SK-N-SH (cell line): ENCODE measurements around the gene DERL2. TPM values are rescaled to one million over a fixed set of nuclear protein-coding genes. Genes with fewer than 3 reads are reported as not detected.
A peak's percentile ranks its signal among the peaks of the same experiment; 100 is the strongest.

Experiments used
- CTCF ChIA-PET: fragments of 300-600, 350-600 bp; formaldehyde crosslinking; extraction: SDS; loops from one replicate; lab custom pipeline; 2021; lab: Yijun Ruan, JAX
- POLR2A ChIA-PET: fragments of 350-600 bp; sonication (Branson Sonifier 250); formaldehyde crosslinking; extraction: SDS; loops from one replicate; lab custom pipeline; 2020; ENCODE audit warnings: antibody characterized with exemption, inconsistent platforms; lab: Yijun Ruan, JAX
- DNase-seq: peaks from one replicate; pipeline ENCODE4 v3.0.0; 2012
- H2AFZ ChIP-seq: fragments of 200-600 bp; sonication (generic); 2 replicates; pipeline ENCODE4 v1.8.1; 2016; ENCODE audit warnings: antibody characterized with exemption, mild to moderate bottlenecking, low read depth
- H3F3A ChIP-seq: fragments of 200-600 bp; sonication (generic); replicated peaks from 2 replicates; pipeline ENCODE3; 2016; ENCODE audit warnings: antibody characterized with exemption, mild to moderate bottlenecking; ENCODE audit not compliant: insufficient read depth
- H3K27ac ChIP-seq, 2 experiments: fragments of 200-500 bp in 1 of 2; fragments of 200-600 bp in 1 of 2; sonication (Bioruptor generic) in 1 of 2; sonication (generic), shearing (Covaris generic) in 1 of 2; 2 replicates each; pipeline versions ENCODE4 v1.5.1 to v1.6.1; 2014 to 2016; ENCODE audit warnings: low read depth in 2 of 2, inconsistent platforms in 1 of 2, low read length in 1 of 2, mild to moderate bottlenecking in 1 of 2, mixed read lengths in 1 of 2
- H3K27me3 ChIP-seq: fragments of 200-600 bp; sonication (generic), shearing (Covaris generic); 2 replicates; pipeline ENCODE4 v1.6.1; 2016; ENCODE audit warnings: mixed run types; ENCODE audit not compliant: insufficient read depth
- H3K36me3 ChIP-seq, 2 experiments: fragments of 200-500 bp in 1 of 2; fragments of 200-600 bp in 1 of 2; sonication (Bioruptor generic) in 1 of 2; sonication (generic) in 1 of 2; replicated peaks in 1 of 2; 2 replicates each; pipeline versions ENCODE3 to v1.5.1; 2014 to 2016; ENCODE audit warnings: low read length in 1 of 2, mild to moderate bottlenecking in 1 of 2; ENCODE audit not compliant: insufficient read depth in 2 of 2, control insufficient read depth in 1 of 2
- H3K4me1 ChIP-seq, 2 experiments: fragments of 200-500 bp in 1 of 2; fragments of 200-600 bp in 1 of 2; sonication (Bioruptor generic) in 1 of 2; sonication (generic), shearing (Covaris generic) in 1 of 2; 2 replicates each; pipeline versions ENCODE4 v1.5.1 to v1.6.1; 2014 to 2016; ENCODE audit warnings: low read depth in 1 of 2, low read length in 1 of 2, mixed run types in 1 of 2; ENCODE audit not compliant: insufficient read depth in 2 of 2, control insufficient read depth in 1 of 2
- H3K4me2 ChIP-seq: fragments of 200-600 bp; sonication (generic), shearing (Covaris generic); 2 replicates; pipeline ENCODE4 v1.6.1; 2017; ENCODE audit warnings: mixed run types
- H3K4me3 ChIP-seq, 2 experiments: fragments of 200-500 bp in 1 of 2; fragments of 200-600 bp in 1 of 2; sonication (Bioruptor generic) in 1 of 2; sonication (generic), shearing (Covaris generic) in 1 of 2; 2 replicates each; pipeline versions ENCODE4 v1.5.1 to v1.8.1; 2014 to 2016; ENCODE audit warnings: low read depth in 2 of 2, inconsistent platforms in 1 of 2, low read length in 1 of 2, mild to moderate bottlenecking in 1 of 2, mixed read lengths in 1 of 2, moderate library complexity in 1 of 2
- H3K79me2 ChIP-seq: fragments of 200-600 bp; sonication (generic); 2 replicates; pipeline ENCODE4 v1.8.1; 2017; ENCODE audit warnings: mild to moderate bottlenecking; ENCODE audit not compliant: insufficient read depth
- H3K9ac ChIP-seq: fragments of 200-600 bp; sonication (generic); 2 replicates; pipeline ENCODE4 v1.6.1; 2017; ENCODE audit warnings: mixed run types
- H3K9me2 ChIP-seq: fragments of 200-600 bp; sonication (generic); 2 replicates; pipeline ENCODE4 v1.6.1; 2017; ENCODE audit warnings: mixed run types
- H3K9me3 ChIP-seq: fragments of 200-600 bp; sonication (generic); 2 replicates; pipeline ENCODE4 v1.6.1; 2017; ENCODE audit warnings: mixed run types, mild to moderate bottlenecking, moderate library complexity
- H4K20me1 ChIP-seq: fragments of 200-600 bp; sonication (generic); 2 replicates; pipeline ENCODE4 v1.6.1; 2017; ENCODE audit warnings: mild to moderate bottlenecking, mixed run types; ENCODE audit not compliant: insufficient read depth
- EP300 ChIP-seq, 2 experiments: IDR thresholded peaks; 2 replicates each; pipeline versions ENCODE4 v1.4.0 to v1.6.1; 2012; ENCODE audit warnings: borderline replicate concordance in 1 of 2, low read depth in 1 of 2, low read length in 1 of 2
- EZH2phosphoT487 ChIP-seq: fragments of 200-600 bp; sonication (generic); IDR thresholded peaks from 2 replicates; pipeline ENCODE4 v1.6.1; 2017; ENCODE audit warnings: low read depth, mixed run types, mild to moderate bottlenecking, antibody characterized with exemption, moderate library complexity, borderline replicate concordance
- FOSL2 ChIP-seq: IDR thresholded peaks from 2 replicates; pipeline ENCODE4 v1.4.0; 2012; ENCODE audit warnings: low read depth, mild to moderate bottlenecking, moderate library complexity, borderline replicate concordance
- GABPA ChIP-seq: IDR thresholded peaks from 2 replicates; pipeline ENCODE4 v1.4.0; 2012; ENCODE audit warnings: low read depth, mild to moderate bottlenecking
- JUND ChIP-seq: IDR thresholded peaks from 2 replicates; pipeline ENCODE4 v1.4.0; 2012
- MEF2A ChIP-seq: IDR thresholded peaks from 2 replicates; pipeline ENCODE4 v1.4.0; 2012; ENCODE audit warnings: low read depth, borderline replicate concordance
- MXI1 ChIP-seq: IDR thresholded peaks from 2 replicates; pipeline ENCODE4 v1.6.1; 2012; ENCODE audit warnings: mild to moderate bottlenecking, low read depth, low read length, improper control_type of control experiment
- NFIC ChIP-seq: IDR thresholded peaks from 2 replicates; pipeline ENCODE4 v1.4.0; 2012; ENCODE audit warnings: borderline replicate concordance
- POLR2AphosphoS5 ChIP-seq: IDR thresholded peaks from 2 replicates; pipeline ENCODE4 v1.6.1; 2012; ENCODE audit warnings: low read depth, low read length
- RCOR1 ChIP-seq: fragments of 150-350 bp; IDR thresholded peaks from 2 replicates; pipeline ENCODE4 v1.6.1; 2017; ENCODE audit warnings: antibody characterized with exemption, low read length
- RXRA ChIP-seq: IDR thresholded peaks from 2 replicates; pipeline ENCODE4 v1.4.0; 2012; ENCODE audit warnings: low read depth, mild to moderate bottlenecking, borderline replicate concordance
- TAF1 ChIP-seq: IDR thresholded peaks from 2 replicates; pipeline ENCODE4 v1.6.1; 2012; ENCODE audit warnings: low read depth, mild to moderate bottlenecking, low read length, moderate library complexity, borderline replicate concordance
- WGBS: methylation state at CpG from one replicate; pipeline ENCODE4 v1.1.6; 2017; ENCODE audit warnings: low lambda C conversion rate; 5-methylcytosine and 5-hydroxymethylcytosine counted together
- polyA plus RNA-seq, 3 experiments: library from polyadenylated mRNA; depleted of rRNA; stranded (reverse); fragments of >200 nt; gene quantifications; 2 replicates each; pipeline ENCODE4 v1.2.3, GENCODE V29; 2012
- TF ChIP-seq, protein P1 (sequence below): IDR thresholded peaks from 2 replicates; pipeline ENCODE4 v1.4.0; 2012; ENCODE audit warnings: low read depth, borderline replicate concordance
- TF ChIP-seq, protein P2 (sequence below): fragments of 150-350 bp; IDR thresholded peaks from 2 replicates; pipeline ENCODE4 v1.6.1; 2016; ENCODE audit warnings: mild to moderate bottlenecking, low read depth, low read length
- TF ChIP-seq, protein P3 (sequence below): fragments of 200-600 bp; sonication (generic); IDR thresholded peaks from 2 replicates; pipeline ENCODE4 v1.6.1; 2017; ENCODE audit warnings: antibody characterized with exemption, mild to moderate bottlenecking, moderate library complexity
- TF ChIP-seq, protein P4 (sequence below): fragments of 150-350 bp; IDR thresholded peaks from 2 replicates; pipeline ENCODE4 v1.6.1; 2017; ENCODE audit warnings: antibody characterized with exemption, low read length, low read depth, borderline replicate concordance
- TF ChIP-seq, protein P5 (sequence below): IDR thresholded peaks from 2 replicates; pipeline ENCODE4; 2012
- TF ChIP-seq, protein P6 (sequence below): IDR thresholded peaks from 2 replicates; pipeline ENCODE4 v1.4.0; 2012; ENCODE audit warnings: low read depth, borderline replicate concordance
- TF ChIP-seq, protein P7 (sequence below): IDR thresholded peaks from 2 replicates; pipeline ENCODE4 v1.4.0; 2012; ENCODE audit warnings: low read depth

Gene DERL2
- polyA plus RNA-seq, 1 of the 3 experiments (the other 2 are of a cell fraction): 42.5 TPM

DNA sequence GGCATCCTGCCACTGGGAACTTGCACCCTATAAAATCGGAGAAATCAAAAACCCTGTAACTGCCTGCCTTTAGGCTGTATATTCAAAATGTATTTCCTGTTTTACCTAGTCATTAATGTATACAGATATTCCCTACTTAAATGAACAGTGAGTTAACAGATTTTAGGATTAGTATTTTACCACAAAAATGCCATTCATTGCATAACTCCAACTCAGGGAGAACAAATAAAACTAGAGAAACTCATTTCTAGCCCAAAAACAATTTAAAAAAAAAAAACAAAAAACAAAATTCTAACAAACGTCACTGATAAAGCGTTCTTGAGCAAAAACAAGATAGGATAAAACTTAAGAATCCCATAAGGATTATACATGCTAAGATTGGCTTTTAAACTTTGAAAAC, 13.5 kb downstream of the DERL2 start:
- TF ChIP-seq EZH2phosphoT487 (no peak), RXRA (no peak), NFIC (no peak)
- TF ChIP-seq, protein P1, sequence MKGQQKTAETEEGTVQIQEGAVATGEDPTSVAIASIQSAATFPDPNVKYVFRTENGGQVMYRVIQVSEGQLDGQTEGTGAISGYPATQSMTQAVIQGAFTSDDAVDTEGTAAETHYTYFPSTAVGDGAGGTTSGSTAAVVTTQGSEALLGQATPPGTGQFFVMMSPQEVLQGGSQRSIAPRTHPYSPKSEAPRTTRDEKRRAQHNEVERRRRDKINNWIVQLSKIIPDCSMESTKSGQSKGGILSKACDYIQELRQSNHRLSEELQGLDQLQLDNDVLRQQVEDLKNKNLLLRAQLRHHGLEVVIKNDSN: no peak
- peaks cover 55 to 60% of the 10 kb centered on the region in 2 experiments for H3K36me3 ChIP-seq
- no peak overlapping the region for H3K4me3 ChIP-seq
- H3K27me3 ChIP-seq: no peaks in the 10 kb centered on the region
- H3F3A ChIP-seq: peaks cover 33% of the 10 kb centered on the region
- peaks cover 23% of the 10 kb centered on the region for H3K79me2 ChIP-seq
- H4K20me1 ChIP-seq: no peaks in the 10 kb centered on the region
- H3K9me2 ChIP-seq: no peaks in the 10 kb centered on the region
- H3K4me1 ChIP-seq: no peaks in the 10 kb centered on the region
- no peak overlapping the region for H2AFZ ChIP-seq
- DNase-seq: no peak
- ChIA-PET CTCF (no interaction called here), POLR2A (interaction anchor here (2.0 kb wide), 1 partner anchor 14 kb away, joined by 5 read pairs; the partner anchor contains the start of genes DERL2 and MIS12)
- H3K9ac ChIP-seq: no peak overlapping the region
- H3K9me3 ChIP-seq: no peaks in the 10 kb centered on the region
- WGBS: 90% methylated on average over 3 of the region's 3 CpGs
- H3K4me2 ChIP-seq: no peak overlapping the region
- H3K27ac ChIP-seq: no peak overlapping the region

DNA sequence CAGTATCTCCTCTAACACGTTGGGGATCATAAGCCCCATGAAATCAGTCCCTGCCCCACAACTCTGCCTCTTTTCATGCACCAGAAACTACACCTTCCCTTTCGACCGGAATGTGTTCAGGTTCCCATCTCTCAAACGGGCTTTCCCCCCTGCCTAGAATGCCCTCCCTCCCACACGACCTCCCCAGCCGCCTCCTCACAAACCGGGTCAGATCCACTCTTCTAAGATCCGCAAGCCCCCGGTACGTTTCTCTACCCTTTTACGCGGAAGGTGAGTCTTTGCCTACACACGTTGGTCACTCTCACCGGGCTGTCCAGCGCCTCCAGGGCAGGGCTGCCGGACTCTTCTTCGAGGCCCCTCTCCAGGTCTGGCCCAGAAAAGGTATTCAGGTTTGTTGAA, 17.9 kb downstream of the DERL2 start:
- Histone ChIP-seq H3K4me2 (peak overlapping the region; percentile 95), H4K20me1 (peaks cover 9% of the 10 kb centered on the region), H3K79me2 (peaks cover 57% of the 10 kb centered on the region), H3K4me3 (peak overlapping the region; percentile 88 to 98), H3K27me3 (no peaks in the 10 kb centered on the region), H3K4me1 (peaks cover 0 to 13% of the 10 kb centered on the region in 2 experiments; a peak in 2 of 4 replicates), H3K9me3 (no peaks in the 10 kb centered on the region), H3K36me3 (peaks cover 19 to 24% of the 10 kb centered on the region in 2 experiments), H3K9me2 (no peaks in the 10 kb centered on the region), H3K9ac (peak overlapping the region; percentile 74), H3K27ac (peak overlapping the region; percentile 63 to 74), H3F3A (peaks cover 17% of the 10 kb centered on the region), H2AFZ (peak overlapping the region; percentile 80)
- CTCF ChIA-PET: interaction anchor here (1.0 to 7.9 kb wide), 4 partner anchors 11 to 32 kb away, joined by 3 to 66 read pairs (median 4); partner anchors contain the start of gene C1QBP
- WGBS: 1% methylated on average over 17 of the region's 17 CpGs
- peak; percentile 36 for DNase-seq
- POLR2A ChIA-PET: interaction anchor here (1.0 to 2.2 kb wide), 5 partner anchors 10 to 49 kb away, joined by 3 to 35 read pairs (median 6); partner anchors contain the start of genes C1QBP, DERL2, MIS12 and NUP88
- TF ChIP-seq, protein P2, sequence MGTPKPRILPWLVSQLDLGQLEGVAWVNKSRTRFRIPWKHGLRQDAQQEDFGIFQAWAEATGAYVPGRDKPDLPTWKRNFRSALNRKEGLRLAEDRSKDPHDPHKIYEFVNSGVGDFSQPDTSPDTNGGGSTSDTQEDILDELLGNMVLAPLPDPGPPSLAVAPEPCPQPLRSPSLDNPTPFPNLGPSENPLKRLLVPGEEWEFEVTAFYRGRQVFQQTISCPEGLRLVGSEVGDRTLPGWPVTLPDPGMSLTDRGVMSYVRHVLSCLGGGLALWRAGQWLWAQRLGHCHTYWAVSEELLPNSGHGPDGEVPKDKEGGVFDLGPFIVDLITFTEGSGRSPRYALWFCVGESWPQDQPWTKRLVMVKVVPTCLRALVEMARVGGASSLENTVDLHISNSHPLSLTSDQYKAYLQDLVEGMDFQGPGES: no peak
- TF ChIP-seq GABPA (no peak), EZH2phosphoT487 (no peak), MXI1 (no peak), MEF2A (no peak), POLR2AphosphoS5 (no peak), JUND (no peak), FOSL2 (no peak), TAF1 (no peak), EP300 (IDR thresholded peaks at IDR 0.05; ENCODE audit: borderline replicate concordance in 1 of 2, low read depth in 1 of 2, low read length in 1 of 2) (no peak), RCOR1 (no peak)
- TF ChIP-seq, protein P3, sequence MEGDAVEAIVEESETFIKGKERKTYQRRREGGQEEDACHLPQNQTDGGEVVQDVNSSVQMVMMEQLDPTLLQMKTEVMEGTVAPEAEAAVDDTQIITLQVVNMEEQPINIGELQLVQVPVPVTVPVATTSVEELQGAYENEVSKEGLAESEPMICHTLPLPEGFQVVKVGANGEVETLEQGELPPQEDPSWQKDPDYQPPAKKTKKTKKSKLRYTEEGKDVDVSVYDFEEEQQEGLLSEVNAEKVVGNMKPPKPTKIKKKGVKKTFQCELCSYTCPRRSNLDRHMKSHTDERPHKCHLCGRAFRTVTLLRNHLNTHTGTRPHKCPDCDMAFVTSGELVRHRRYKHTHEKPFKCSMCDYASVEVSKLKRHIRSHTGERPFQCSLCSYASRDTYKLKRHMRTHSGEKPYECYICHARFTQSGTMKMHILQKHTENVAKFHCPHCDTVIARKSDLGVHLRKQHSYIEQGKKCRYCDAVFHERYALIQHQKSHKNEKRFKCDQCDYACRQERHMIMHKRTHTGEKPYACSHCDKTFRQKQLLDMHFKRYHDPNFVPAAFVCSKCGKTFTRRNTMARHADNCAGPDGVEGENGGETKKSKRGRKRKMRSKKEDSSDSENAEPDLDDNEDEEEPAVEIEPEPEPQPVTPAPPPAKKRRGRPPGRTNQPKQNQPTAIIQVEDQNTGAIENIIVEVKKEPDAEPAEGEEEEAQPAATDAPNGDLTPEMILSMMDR: no peak
- TF ChIP-seq, protein P4, sequence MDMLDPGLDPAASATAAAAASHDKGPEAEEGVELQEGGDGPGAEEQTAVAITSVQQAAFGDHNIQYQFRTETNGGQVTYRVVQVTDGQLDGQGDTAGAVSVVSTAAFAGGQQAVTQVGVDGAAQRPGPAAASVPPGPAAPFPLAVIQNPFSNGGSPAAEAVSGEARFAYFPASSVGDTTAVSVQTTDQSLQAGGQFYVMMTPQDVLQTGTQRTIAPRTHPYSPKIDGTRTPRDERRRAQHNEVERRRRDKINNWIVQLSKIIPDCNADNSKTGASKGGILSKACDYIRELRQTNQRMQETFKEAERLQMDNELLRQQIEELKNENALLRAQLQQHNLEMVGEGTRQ: no peak
- TF ChIP-seq, protein P5, sequence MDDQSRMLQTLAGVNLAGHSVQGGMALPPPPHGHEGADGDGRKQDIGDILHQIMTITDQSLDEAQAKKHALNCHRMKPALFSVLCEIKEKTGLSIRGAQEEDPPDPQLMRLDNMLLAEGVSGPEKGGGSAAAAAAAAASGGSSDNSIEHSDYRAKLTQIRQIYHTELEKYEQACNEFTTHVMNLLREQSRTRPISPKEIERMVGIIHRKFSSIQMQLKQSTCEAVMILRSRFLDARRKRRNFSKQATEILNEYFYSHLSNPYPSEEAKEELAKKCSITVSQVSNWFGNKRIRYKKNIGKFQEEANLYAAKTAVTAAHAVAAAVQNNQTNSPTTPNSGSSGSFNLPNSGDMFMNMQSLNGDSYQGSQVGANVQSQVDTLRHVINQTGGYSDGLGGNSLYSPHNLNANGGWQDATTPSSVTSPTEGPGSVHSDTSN: no peak
- TF ChIP-seq, protein P6, sequence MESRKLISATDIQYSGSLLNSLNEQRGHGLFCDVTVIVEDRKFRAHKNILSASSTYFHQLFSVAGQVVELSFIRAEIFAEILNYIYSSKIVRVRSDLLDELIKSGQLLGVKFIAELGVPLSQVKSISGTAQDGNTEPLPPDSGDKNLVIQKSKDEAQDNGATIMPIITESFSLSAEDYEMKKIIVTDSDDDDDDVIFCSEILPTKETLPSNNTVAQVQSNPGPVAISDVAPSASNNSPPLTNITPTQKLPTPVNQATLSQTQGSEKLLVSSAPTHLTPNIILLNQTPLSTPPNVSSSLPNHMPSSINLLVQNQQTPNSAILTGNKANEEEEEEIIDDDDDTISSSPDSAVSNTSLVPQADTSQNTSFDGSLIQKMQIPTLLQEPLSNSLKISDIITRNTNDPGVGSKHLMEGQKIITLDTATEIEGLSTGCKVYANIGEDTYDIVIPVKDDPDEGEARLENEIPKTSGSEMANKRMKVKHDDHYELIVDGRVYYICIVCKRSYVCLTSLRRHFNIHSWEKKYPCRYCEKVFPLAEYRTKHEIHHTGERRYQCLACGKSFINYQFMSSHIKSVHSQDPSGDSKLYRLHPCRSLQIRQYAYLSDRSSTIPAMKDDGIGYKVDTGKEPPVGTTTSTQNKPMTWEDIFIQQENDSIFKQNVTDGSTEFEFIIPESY: no peak
- TF ChIP-seq, protein P7, sequence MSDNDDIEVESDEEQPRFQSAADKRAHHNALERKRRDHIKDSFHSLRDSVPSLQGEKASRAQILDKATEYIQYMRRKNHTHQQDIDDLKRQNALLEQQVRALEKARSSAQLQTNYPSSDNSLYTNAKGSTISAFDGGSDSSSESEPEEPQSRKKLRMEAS: no peak
